Measurements from ENCODE around the gene GREB1.

The GREB1 gene

GRCh38 chr2:11552260-11552638 is 18.4 kb downstream of the GREB1 start:
- TF ChIP-seq, protein P1, sequence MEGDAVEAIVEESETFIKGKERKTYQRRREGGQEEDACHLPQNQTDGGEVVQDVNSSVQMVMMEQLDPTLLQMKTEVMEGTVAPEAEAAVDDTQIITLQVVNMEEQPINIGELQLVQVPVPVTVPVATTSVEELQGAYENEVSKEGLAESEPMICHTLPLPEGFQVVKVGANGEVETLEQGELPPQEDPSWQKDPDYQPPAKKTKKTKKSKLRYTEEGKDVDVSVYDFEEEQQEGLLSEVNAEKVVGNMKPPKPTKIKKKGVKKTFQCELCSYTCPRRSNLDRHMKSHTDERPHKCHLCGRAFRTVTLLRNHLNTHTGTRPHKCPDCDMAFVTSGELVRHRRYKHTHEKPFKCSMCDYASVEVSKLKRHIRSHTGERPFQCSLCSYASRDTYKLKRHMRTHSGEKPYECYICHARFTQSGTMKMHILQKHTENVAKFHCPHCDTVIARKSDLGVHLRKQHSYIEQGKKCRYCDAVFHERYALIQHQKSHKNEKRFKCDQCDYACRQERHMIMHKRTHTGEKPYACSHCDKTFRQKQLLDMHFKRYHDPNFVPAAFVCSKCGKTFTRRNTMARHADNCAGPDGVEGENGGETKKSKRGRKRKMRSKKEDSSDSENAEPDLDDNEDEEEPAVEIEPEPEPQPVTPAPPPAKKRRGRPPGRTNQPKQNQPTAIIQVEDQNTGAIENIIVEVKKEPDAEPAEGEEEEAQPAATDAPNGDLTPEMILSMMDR (IDR thresholded peaks at IDR 0.05; ENCODE audit: control insufficient read depth, extremely low read depth, insufficient read depth), result no peak
- DNase-seq (ENCODE audit: low read depth), result no peak
- no peak overlapping the region for H3K4me3 ChIP-seq (ENCODE audit: low read depth, low read length)

DNA sequence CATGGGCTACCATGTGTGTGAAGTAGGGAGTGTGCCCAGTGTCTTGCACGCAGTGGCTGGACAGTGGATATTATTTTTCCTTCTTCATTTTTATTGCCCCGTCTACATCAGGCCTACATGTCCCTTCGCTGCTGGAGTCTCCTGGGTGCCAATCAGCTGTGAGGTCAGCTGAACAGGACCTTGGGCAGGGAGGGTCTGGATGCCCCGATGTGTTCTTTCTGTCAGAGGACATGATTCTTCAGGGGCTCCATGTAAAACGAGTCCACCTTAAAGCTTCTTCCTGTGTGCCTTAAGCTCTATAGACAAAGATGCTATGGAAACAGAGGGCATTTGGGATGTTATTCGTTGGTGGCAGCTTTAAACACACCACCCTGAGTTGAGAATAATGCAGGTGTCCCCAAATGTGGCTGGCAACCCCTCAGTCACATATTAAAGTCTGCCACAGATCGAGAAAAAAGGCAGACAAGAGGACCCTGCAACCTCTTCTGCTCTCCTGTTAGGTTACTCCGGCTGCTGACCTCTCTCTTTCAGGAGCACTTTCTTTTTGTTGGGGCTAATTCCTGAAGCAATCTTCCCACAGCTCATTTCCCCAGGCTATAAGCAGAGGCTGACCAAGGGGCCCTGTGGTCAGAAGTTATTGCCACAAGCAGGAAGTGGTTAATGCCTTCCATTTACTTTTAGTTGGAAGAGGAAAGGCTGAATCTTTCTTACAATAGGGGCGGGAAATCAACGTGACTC is 20.0 kb downstream of the GREB1 start:
- TF ChIP-seq, protein P1 (IDR thresholded peaks at IDR 0.05; ENCODE audit: control insufficient read depth, extremely low read depth, insufficient read depth), result no peak
- DNase-seq (ENCODE audit: low read depth), result no peak
- no peak overlapping the region for H3K4me3 ChIP-seq (ENCODE audit: low read depth, low read length)

DNA sequence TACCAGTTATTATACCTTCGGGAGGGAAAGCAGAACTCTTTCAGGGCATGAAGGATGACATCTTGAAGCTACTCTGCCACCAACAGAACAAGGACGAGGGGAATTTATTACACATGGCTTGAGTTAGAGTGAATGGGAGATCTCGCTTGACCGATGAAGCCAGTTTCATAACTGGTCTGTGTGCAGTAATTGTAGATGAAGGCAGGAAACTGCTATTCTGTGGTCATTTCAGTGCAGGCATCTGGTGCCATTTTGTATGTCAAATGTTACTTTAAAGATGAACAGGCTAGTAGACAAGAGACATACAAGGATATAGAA is 20.5 kb downstream of the GREB1 start:
- no peak for DNase-seq (ENCODE audit: low read depth)
- TF ChIP-seq, protein P1 (IDR thresholded peaks at IDR 0.05; ENCODE audit: control insufficient read depth, extremely low read depth, insufficient read depth), result no peak
- H3K4me3 ChIP-seq (ENCODE audit: low read depth, low read length), result no peak overlapping the region

DNA sequence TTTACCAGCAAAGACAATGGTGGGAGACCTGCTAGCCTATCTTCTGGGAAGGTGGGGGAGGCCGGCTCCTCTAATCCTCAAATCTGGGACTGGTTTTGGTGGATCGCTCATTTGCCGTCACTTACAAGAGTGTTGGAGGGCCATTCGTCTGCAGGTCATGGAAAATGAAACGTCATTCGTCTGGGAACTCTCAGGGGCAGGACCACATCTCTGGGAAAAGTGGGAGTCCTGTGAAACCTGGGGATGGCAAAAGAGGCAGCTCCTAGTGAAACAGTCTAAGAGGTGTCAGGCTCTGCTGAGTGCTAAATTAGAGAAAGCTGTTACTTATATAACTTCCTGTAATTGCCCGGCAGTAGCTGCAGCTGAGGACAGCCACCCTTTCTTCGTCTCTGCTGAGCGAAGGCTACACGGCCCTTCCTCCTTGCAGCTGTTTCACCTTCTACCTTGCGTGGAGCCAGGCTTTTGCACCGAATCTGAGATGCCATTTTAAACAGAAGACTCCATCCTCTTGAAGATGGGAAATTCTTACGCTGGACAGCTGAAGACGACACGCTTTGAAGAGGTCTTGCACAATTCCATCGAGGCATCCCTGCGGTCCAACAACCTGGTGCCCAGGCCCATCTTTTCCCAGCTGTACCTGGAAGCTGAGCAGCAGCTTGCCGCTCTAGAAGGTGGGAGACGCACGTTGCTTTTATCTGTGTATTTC is 22.4 kb downstream of the GREB1 start:
- no peak for DNase-seq (ENCODE audit: low read depth)
- H3K4me3 ChIP-seq (ENCODE audit: low read depth, low read length), result peak overlapping the region; percentile 45
- TF ChIP-seq, protein P1 (IDR thresholded peaks at IDR 0.05; ENCODE audit: control insufficient read depth, extremely low read depth, insufficient read depth), result no peak

GRCh38 chr2:11558214-11558886 is 24.5 kb downstream of the GREB1 start:
- TF ChIP-seq, protein P1 (IDR thresholded peaks at IDR 0.05; ENCODE audit: control insufficient read depth, extremely low read depth, insufficient read depth), result no peak
- DNase-seq (ENCODE audit: low read depth), result no peak
- H3K4me3 ChIP-seq (ENCODE audit: low read depth, low read length), result 0 out of 2 replicates have a peak overlapping the region, but pooled peaks have one; percentile 5

- H3K4me3 ChIP-seq (ENCODE audit: low read depth, low read length), result no peak overlapping the region
- TF ChIP-seq, protein P1 (IDR thresholded peaks at IDR 0.05; ENCODE audit: control insufficient read depth, extremely low read depth, insufficient read depth), result no peak
- DNase-seq (ENCODE audit: low read depth), result no peak
These were observed 25.4 kb downstream of the GREB1 start for GRCh38 chr2:11559066-11559785.

All from LNCaP clone FGC (cell line).